ENCODE data around the gene SCMH1. TPM values are rescaled to one million over a fixed set of nuclear protein-coding genes. Genes with fewer than 3 reads are reported as not detected.

The SCMH1 gene
- total and polyA plus RNA-seq, 2 experiments from 2014 or later = 48.1 to 52.3 TPM

- 72% methylated on average over 4 of the region's 4 CpGs for WGBS (ENCODE audit: low lambda C conversion rate, missing lambda C conversion rate)
- no peak overlapping the region for H2AFZ ChIP-seq
- H3K4me1 ChIP-seq (ENCODE audit: insufficient read depth) = no peaks in the 10 kb centered on the region
- H3K4me3 ChIP-seq = no peak overlapping the region
- peaks cover 29% of the 10 kb centered on the region for H3K27me3 ChIP-seq
- H4K20me1 ChIP-seq (ENCODE audit: insufficient read depth, poor library complexity, severe bottlenecking) = no peaks in the 10 kb centered on the region
- no peaks in the 10 kb centered on the region for H3K36me3 ChIP-seq (replicated peaks; ENCODE audit: insufficient read depth, low read depth)
- no peaks in the 10 kb centered on the region for H3K9me2 ChIP-seq (replicated peaks; ENCODE audit: insufficient read depth)
- no peak for DNase-seq (ENCODE audit: low spot score)
- no peak overlapping the region for H3K27ac ChIP-seq
- TF ChIP-seq EZH2 (IDR thresholded peaks at IDR 0.05; ENCODE audit: borderline replicate concordance) = no peak
- TF ChIP-seq CTCF (IDR thresholded peaks at IDR 0.05; ENCODE audit: poor library complexity) = no peak
- TF ChIP-seq EZH2phosphoT487 (IDR thresholded peaks at IDR 0.05; ENCODE audit: low read depth, severe bottlenecking, unreplicated experiment) = no peak
- no peak overlapping the region for H3K4me2 ChIP-seq
- no peaks in the 10 kb centered on the region for H3K9me3 ChIP-seq (ENCODE audit: low read depth)
- no peaks in the 10 kb centered on the region for H3K79me2 ChIP-seq
These were observed 44.9 kb upstream of the SCMH1 start for GRCh38 chr1:41286992-41287391.

DNA sequence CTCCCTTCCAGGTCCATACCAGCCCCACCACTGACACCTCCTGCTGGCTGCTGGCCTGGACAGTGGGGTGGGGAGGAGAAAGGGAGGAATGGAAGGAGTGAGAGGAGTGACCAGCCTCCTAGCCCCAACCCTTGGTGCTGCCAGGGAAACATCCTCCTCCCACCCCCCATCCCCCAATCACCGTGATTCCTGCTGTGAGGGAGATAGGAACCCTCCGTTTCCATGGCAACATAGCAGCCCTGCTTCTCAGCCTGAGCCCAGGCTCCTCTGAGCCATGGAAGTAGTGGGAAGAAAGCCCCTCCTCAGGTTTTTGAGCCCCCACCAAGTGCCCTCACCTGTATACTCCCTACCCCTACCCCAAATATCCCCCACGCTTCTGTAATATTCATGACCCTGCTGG is 44.4 kb upstream of the SCMH1 start:
- Histone ChIP-seq H2AFZ (no peak overlapping the region), H3K36me3 (replicated peaks; ENCODE audit: insufficient read depth, low read depth) (no peaks in the 10 kb centered on the region), H3K4me1 (ENCODE audit: insufficient read depth) (no peaks in the 10 kb centered on the region), H3K27ac (no peak overlapping the region), H4K20me1 (ENCODE audit: insufficient read depth, poor library complexity, severe bottlenecking) (no peaks in the 10 kb centered on the region), H3K4me3 (no peak overlapping the region), H3K4me2 (no peak overlapping the region), H3K79me2 (no peaks in the 10 kb centered on the region), H3K9me3 (ENCODE audit: low read depth) (no peaks in the 10 kb centered on the region), H3K27me3 (peaks cover 29% of the 10 kb centered on the region), H3K9me2 (replicated peaks; ENCODE audit: insufficient read depth) (no peaks in the 10 kb centered on the region)
- WGBS (ENCODE audit: low lambda C conversion rate, missing lambda C conversion rate) = 36% methylated on average over 3 of the region's 3 CpGs
- no peak for DNase-seq (ENCODE audit: low spot score)
- TF ChIP-seq EZH2 (IDR thresholded peaks at IDR 0.05; ENCODE audit: borderline replicate concordance) (no peak), CTCF (IDR thresholded peaks at IDR 0.05; ENCODE audit: poor library complexity) (no peak), EZH2phosphoT487 (IDR thresholded peaks at IDR 0.05; ENCODE audit: low read depth, severe bottlenecking, unreplicated experiment) (no peak)

GRCh38 chr1:41285818-41286217 is 43.7 kb upstream of the SCMH1 start:
- no peaks in the 10 kb centered on the region for H3K9me3 ChIP-seq (ENCODE audit: low read depth)
- no peaks in the 10 kb centered on the region for H3K79me2 ChIP-seq
- peaks cover 28% of the 10 kb centered on the region for H3K27me3 ChIP-seq
- no peak overlapping the region for H3K27ac ChIP-seq
- H3K4me3 ChIP-seq = no peak overlapping the region
- TF ChIP-seq EZH2phosphoT487 (IDR thresholded peaks at IDR 0.05; ENCODE audit: low read depth, severe bottlenecking, unreplicated experiment) = no peak
- no peak for TF ChIP-seq EZH2 (IDR thresholded peaks at IDR 0.05; ENCODE audit: borderline replicate concordance)
- TF ChIP-seq CTCF (IDR thresholded peaks at IDR 0.05; ENCODE audit: poor library complexity) = no peak
- no peak overlapping the region for H2AFZ ChIP-seq
- 86% methylated on average over 4 of the region's 4 CpGs for WGBS (ENCODE audit: low lambda C conversion rate, missing lambda C conversion rate)
- no peaks in the 10 kb centered on the region for H4K20me1 ChIP-seq (ENCODE audit: insufficient read depth, poor library complexity, severe bottlenecking)
- no peaks in the 10 kb centered on the region for H3K4me1 ChIP-seq (ENCODE audit: insufficient read depth)
- DNase-seq (ENCODE audit: low spot score) = no peak
- H3K36me3 ChIP-seq (replicated peaks; ENCODE audit: insufficient read depth, low read depth) = no peaks in the 10 kb centered on the region
- H3K9me2 ChIP-seq (replicated peaks; ENCODE audit: insufficient read depth) = no peaks in the 10 kb centered on the region
- H3K4me2 ChIP-seq = no peak overlapping the region

DNA sequence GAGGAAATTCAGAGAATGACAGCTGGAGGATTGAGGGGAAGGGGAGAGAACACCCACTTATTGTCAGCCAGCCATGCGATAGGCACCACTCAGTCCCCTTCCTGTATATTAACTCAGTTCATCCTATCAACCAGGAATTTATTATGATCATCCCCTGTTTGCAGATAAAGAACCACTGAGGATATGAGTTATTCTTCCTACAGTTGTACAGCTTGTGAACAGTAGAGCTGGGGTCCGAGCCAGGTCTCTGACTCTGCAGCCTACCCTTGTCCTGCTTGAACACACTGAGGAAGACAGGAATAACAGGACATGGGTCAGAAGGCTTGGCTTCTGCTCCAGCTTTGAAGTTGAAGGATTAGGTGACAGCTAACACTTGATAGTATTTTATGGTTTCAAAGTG is 42.0 kb upstream of the SCMH1 start:
- no peak for DNase-seq (ENCODE audit: low spot score)
- Histone ChIP-seq H4K20me1 (ENCODE audit: insufficient read depth, poor library complexity, severe bottlenecking) (no peaks in the 10 kb centered on the region), H3K79me2 (no peaks in the 10 kb centered on the region), H3K36me3 (replicated peaks; ENCODE audit: insufficient read depth, low read depth) (no peaks in the 10 kb centered on the region), H3K9me3 (ENCODE audit: low read depth) (no peaks in the 10 kb centered on the region), H3K4me2 (no peak overlapping the region), H3K4me1 (ENCODE audit: insufficient read depth) (no peaks in the 10 kb centered on the region), H3K9me2 (replicated peaks; ENCODE audit: insufficient read depth) (no peaks in the 10 kb centered on the region), H2AFZ (no peak overlapping the region), H3K27me3 (peaks cover 17% of the 10 kb centered on the region), H3K27ac (no peak overlapping the region), H3K4me3 (no peak overlapping the region)
- WGBS (ENCODE audit: low lambda C conversion rate, missing lambda C conversion rate) = 86% methylated on average over 2 of the region's 2 CpGs
- TF ChIP-seq EZH2 (IDR thresholded peaks at IDR 0.05; ENCODE audit: borderline replicate concordance) (no peak), CTCF (IDR thresholded peaks at IDR 0.05; ENCODE audit: poor library complexity) (no peak), EZH2phosphoT487 (IDR thresholded peaks at IDR 0.05; ENCODE audit: low read depth, severe bottlenecking, unreplicated experiment) (no peak)

Data from hepatocyte (in vitro differentiated cells).